WTC11 (cell line): ENCODE data around the gene KLHDC7A. TPM values are rescaled to one million over a fixed set of nuclear protein-coding genes. Genes with fewer than 3 reads are reported as not detected.

Experiments used
- ATAC-seq: fragments of 200-7000 bp; cut with Tn5 transposase; 2 replicates; pipeline ENCODE4 v1.10.0; 2021; ENCODE audit warnings: mild to moderate bottlenecking, moderate library complexity
- CTCF ChIA-PET: fragments of 300-600 bp; sonication (Branson Sonifier 250); formaldehyde crosslinking; loops from one replicate; lab custom pipeline; 2021; ENCODE audit warnings: antibody characterized with exemption; lab: Charles Lee
- POLR2A ChIA-PET: fragments of 350-600 bp; sonication (Branson Sonifier 250); formaldehyde crosslinking; loops from one replicate; lab custom pipeline; 2021; ENCODE audit warnings: antibody characterized with exemption; lab: Charles Lee
- DNase-seq: peaks from one replicate; pipeline ENCODE4 v3.0.0; 2021; ENCODE audit warnings: low spot score
- H3K27ac Mint-ChIP-seq: 2 replicates; pipeline ENCODE4 v1.8.0; 2021; ENCODE audit warnings: mixed read lengths
- H3K27me3 Mint-ChIP-seq: 2 replicates; pipeline ENCODE4 v1.8.0; 2021; ENCODE audit warnings: low read depth, mild to moderate bottlenecking, moderate library complexity, mixed read lengths
- H3K36me3 Mint-ChIP-seq: 2 replicates; pipeline ENCODE4 v1.8.0; 2021; ENCODE audit warnings: mixed read lengths
- H3K4me1 Mint-ChIP-seq: 2 replicates; pipeline ENCODE4 v1.8.0; 2022; ENCODE audit warnings: mixed read lengths
- H3K4me3 Mint-ChIP-seq: 2 replicates; pipeline ENCODE4 v1.8.0; 2021; ENCODE audit warnings: mild to moderate bottlenecking, moderate library complexity, mixed read lengths
- H3K9me3 Mint-ChIP-seq: 2 replicates; pipeline ENCODE4 v1.8.0; 2021; ENCODE audit warnings: mixed read lengths
- ATF3 ChIP-seq: sonication (generic); formaldehyde crosslinking; conservative IDR thresholded peaks from 2 replicates; pipeline ENCODE4 v1.8.1; 2022; ENCODE audit warnings: mild to moderate bottlenecking, missing genetic modification reagents
- CREB1 ChIP-seq: sonication (generic); formaldehyde crosslinking; IDR thresholded peaks from 2 replicates; pipeline ENCODE4 v1.8.0; 2023; ENCODE audit warnings: mild to moderate bottlenecking, missing genetic modification reagents
- ELF4 ChIP-seq: sonication (generic); formaldehyde crosslinking; IDR thresholded peaks from 2 replicates; pipeline ENCODE4 v1.8.1; 2022; ENCODE audit warnings: low read depth, mild to moderate bottlenecking, moderate library complexity, missing genetic modification reagents
- ERG ChIP-seq: fragments of 250-450 bp; sonication (Bioruptor Pico); IDR thresholded peaks from 2 replicates; pipeline ENCODE4 v1.8.0; 2021; ENCODE audit warnings: mild to moderate bottlenecking
- GABPB1 ChIP-seq: sonication (generic); formaldehyde crosslinking; IDR thresholded peaks from 2 replicates; pipeline ENCODE4 v1.8.1; 2023; ENCODE audit warnings: mild to moderate bottlenecking, missing genetic modification reagents
- HMGA2 ChIP-seq: fragments of 250-450 bp; sonication (Bioruptor Pico); IDR thresholded peaks from 2 replicates; pipeline ENCODE4 v1.4.0; 2021; ENCODE audit warnings: mild to moderate bottlenecking, moderate library complexity
- MAX ChIP-seq: sonication (generic); formaldehyde crosslinking; IDR thresholded peaks from 2 replicates; pipeline ENCODE4 v1.8.0; 2022; ENCODE audit warnings: mild to moderate bottlenecking, missing genetic modification reagents
- NFATC4 ChIP-seq: fragments of 250-450 bp; sonication (Bioruptor Pico); IDR thresholded peaks from 2 replicates; pipeline ENCODE4 v1.9.0; 2021; ENCODE audit warnings: mild to moderate bottlenecking
- RORB ChIP-seq: fragments of 250-450 bp; sonication (Bioruptor Pico); IDR thresholded peaks from 2 replicates; pipeline ENCODE4 v1.9.0; 2021; ENCODE audit warnings: mild to moderate bottlenecking
- SMAD3 ChIP-seq: sonication (generic); formaldehyde crosslinking; IDR thresholded peaks from 2 replicates; pipeline ENCODE4 v1.8.0; 2022; ENCODE audit warnings: missing genetic modification reagents, mild to moderate bottlenecking, borderline replicate concordance
- SMAD4 ChIP-seq: sonication (generic); formaldehyde crosslinking; IDR thresholded peaks from 2 replicates; pipeline ENCODE4 v1.8.0; 2022; ENCODE audit warnings: mild to moderate bottlenecking, missing genetic modification reagents
- STAT6 ChIP-seq: sonication (generic); formaldehyde crosslinking; conservative IDR thresholded peaks from 2 replicates; pipeline ENCODE4 v1.8.1; 2023; ENCODE audit warnings: mild to moderate bottlenecking, low read depth, missing genetic modification reagents, moderate library complexity
- TP53 ChIP-seq: sonication (generic); formaldehyde crosslinking; IDR thresholded peaks from 2 replicates; pipeline ENCODE4 v1.8.1; 2023; ENCODE audit warnings: mild to moderate bottlenecking, missing genetic modification reagents
- ZNF396 ChIP-seq: fragments of 250-450 bp; sonication (Bioruptor Pico); IDR thresholded peaks from 2 replicates; pipeline ENCODE4 v1.8.0; 2021; ENCODE audit warnings: mild to moderate bottlenecking, moderate library complexity, borderline replicate concordance
- total RNA-seq: library from RNA; stranded (reverse); gene quantifications from 3 replicates; pipeline ENCODE4 v1.2.3, GENCODE V29; 2021
- TF ChIP-seq, protein P1 (sequence below): sonication (generic); formaldehyde crosslinking; IDR thresholded peaks from 2 replicates; pipeline ENCODE4 v1.8.0; 2022; ENCODE audit warnings: mild to moderate bottlenecking, missing genetic modification reagents

KLHDC7A gene
- total RNA-seq, 1 experiment from 2014 or later, result 14.3 TPM

DNA sequence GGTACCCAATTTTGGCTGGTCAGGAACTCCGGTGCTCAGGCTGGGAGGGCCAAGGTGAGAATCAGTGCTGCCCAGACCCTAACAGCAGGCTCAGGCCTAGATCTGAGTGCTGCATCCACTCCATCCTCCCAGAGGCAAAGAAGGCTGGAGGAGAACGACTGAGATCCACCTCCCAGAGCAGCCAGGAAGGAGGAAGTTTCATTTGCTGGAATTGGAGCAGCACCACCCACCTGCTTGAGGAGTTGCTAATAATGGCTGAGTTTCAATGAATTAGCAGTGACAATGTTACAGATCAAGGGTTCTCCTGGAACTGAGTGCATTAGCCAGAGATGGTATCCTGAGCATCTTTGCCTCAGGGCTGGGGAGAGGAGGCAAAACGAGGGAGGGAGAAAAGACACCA is 46.7 kb upstream of the KLHDC7A start:
- no peak for TF ChIP-seq SMAD4
- no peak overlapping the region for H3K4me3 Mint-ChIP-seq
- H3K36me3 Mint-ChIP-seq, result peaks cover 4% of the 10 kb centered on the region; the same call in 1 of the 2 replicates
- ChIA-PET POLR2A (no interaction called here), CTCF (no interaction called here)
- ATAC-seq (no peak), DNase-seq (no peak)
- no peak overlapping the region for H3K27ac Mint-ChIP-seq
- peaks cover 24% of the 10 kb centered on the region for H3K27me3 Mint-ChIP-seq
- peaks cover 10% of the 10 kb centered on the region; the same call in 1 of the 2 replicates for H3K9me3 Mint-ChIP-seq
- peaks cover 11% of the 10 kb centered on the region for H3K4me1 Mint-ChIP-seq

DNA sequence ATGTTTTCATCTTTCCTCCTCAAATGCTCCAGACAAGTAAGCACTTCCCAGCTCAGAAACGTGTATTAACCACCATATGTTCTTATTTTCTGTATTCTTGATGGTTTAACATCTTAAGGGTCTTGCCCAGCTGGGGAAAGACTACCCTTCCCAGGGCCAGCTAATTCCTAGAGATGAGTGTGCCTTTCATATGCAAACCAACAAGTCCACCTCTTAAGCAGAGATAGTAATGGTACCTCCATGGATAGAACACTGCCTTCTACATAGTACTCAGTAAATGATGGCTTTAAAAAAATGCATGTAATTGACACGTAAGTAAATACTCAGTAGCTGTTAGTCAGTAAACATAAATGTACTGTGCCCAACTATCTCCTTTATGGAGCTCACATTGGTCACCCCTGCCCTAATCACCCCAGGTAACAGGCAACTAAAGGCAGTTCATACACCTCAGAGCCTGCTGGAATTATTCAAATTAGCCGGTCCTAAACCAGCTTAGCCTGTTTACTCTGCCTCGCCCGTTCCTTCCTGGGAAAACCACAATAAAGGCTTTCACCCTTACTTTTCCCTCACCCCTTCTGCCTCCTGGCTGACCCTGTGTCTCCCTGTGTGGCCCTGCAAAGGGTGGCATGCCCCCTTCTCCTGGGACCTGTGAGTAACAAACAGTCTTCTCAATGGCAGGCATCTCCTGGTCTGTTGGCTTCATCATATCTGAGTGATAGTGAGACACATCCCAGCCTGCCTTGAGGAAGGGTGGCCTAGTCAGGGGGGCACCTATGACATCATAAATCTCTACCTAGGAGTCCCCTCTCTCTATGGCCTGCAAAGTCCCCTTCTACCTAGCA is 40.1 kb upstream of the KLHDC7A start:
- H3K4me1 Mint-ChIP-seq, result peaks cover 39% of the 10 kb centered on the region
- POLR2A ChIA-PET, result no interaction called here
- no peak overlapping the region for H3K4me3 Mint-ChIP-seq
- TF ChIP-seq ERG (no peak), NFATC4 (CRISPR knock-in tag) (no peak), SMAD3 (no peak), SMAD4 (no peak), STAT6 (CRISPR knock-in tag) (no peak), ELF4 (no peak), RORB (CRISPR knock-in tag) (no peak), ZNF396 (CRISPR knock-in tag) (no peak), GABPB1 (CRISPR knock-in tag) (no peak), ATF3 (no peak), HMGA2 (CRISPR knock-in tag) (no peak), TP53 (no peak), CREB1 (CRISPR knock-in tag) (no peak), MAX (CRISPR knock-in tag) (no peak)
- TF ChIP-seq, protein P1, sequence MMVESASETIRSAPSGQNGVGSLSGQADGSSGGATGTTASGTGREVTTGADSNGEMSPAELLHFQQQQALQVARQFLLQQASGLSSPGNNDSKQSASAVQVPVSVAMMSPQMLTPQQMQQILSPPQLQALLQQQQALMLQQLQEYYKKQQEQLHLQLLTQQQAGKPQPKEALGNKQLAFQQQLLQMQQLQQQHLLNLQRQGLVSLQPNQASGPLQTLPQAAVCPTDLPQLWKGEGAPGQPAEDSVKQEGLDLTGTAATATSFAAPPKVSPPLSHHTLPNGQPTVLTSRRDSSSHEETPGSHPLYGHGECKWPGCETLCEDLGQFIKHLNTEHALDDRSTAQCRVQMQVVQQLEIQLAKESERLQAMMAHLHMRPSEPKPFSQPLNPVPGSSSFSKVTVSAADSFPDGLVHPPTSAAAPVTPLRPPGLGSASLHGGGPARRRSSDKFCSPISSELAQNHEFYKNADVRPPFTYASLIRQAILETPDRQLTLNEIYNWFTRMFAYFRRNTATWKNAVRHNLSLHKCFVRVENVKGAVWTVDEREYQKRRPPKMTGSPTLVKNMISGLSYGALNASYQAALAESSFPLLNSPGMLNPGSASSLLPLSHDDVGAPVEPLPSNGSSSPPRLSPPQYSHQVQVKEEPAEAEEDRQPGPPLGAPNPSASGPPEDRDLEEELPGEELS, result no peak
- TF ChIP-seq, all 79 proteins: peak for 0
- CTCF ChIA-PET, result interaction anchor here (0.7 to 1.2 kb wide), 2 partner anchors 38 to 135 kb away, joined by 3 read pairs; no protein-coding TSS in a partner anchor
- Mint-ChIP-seq H3K27ac (peak overlapping the region; percentile 61; the same call in 1 of the 2 replicates), H3K36me3 (peaks cover under 1% of the 10 kb centered on the region; the same call in 1 of the 2 replicates), H3K9me3 (peaks cover 6% of the 10 kb centered on the region; the same call in 1 of the 2 replicates), H3K27me3 (peaks cover 28% of the 10 kb centered on the region)
- ATAC-seq (peak; percentile 60), DNase-seq (no peak)
